Stimulated activated CD8-positive, alpha-beta memory T cell treated with anti-CD3 and anti-CD28 coated beads, Interleukin-4, amount 100 ng/mL, for 4 hours (primary cell): ENCODE data around the gene MRPS15.
"Not testable (repeated sequence)": the region's sequence is repeated elsewhere in the genome, so short reads cannot be mapped to it uniquely, and the experiment has no call there.

Experiments
- DNase-seq, 2 donors: peaks; one replicate each; pipeline ENCODE4 v3.0.0-alpha.2; 2020; ENCODE audit warnings: low read depth in 2 of 2, low spot score in 1 of 2

MRPS15 gene

GRCh38 chr1:36484099-36484498 is 19.9 kb upstream of the MRPS15 start:
- no peak for DNase-seq

GRCh38 chr1:36482724-36483388 is 18.7 kb upstream of the MRPS15 start, which contains the start of gene CSF3R:
CSF3R (minus strand) TSS chr1:36482913; CDS start chr1:36479496, 3,417 bp downstream.
- no peak for DNase-seq

GRCh38 chr1:36481771-36482723 is 17.9 kb upstream of the MRPS15 start:
- no peak for DNase-seq

GRCh38 chr1:36481091-36481490 is 16.9 kb upstream of the MRPS15 start:
- DNase-seq = no peak

DNA sequence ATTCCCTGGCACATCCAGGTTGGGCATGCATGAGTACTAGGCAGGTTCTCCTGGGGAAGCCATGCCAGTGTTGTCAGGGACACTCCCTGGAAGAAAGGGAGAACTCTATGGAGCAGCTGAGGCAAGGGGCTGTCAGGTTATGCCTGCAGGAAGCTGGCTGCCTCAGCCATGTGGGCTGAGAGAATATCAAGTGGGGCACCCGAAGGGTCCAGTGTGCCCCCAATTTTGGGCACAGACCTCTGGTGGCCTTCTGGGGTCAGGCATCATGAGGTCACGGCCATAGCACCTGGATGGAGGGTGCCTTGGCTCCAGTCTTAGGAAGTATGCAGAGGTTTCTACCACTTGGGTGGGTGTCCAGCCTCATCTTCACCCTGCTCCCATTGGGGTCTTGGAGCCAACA is 16.0 kb upstream of the MRPS15 start:
- DNase-seq = no peak

GRCh38 chr1:36479505-36480051 is 15.4 kb upstream of the MRPS15 start:
- no peak for DNase-seq

DNA sequence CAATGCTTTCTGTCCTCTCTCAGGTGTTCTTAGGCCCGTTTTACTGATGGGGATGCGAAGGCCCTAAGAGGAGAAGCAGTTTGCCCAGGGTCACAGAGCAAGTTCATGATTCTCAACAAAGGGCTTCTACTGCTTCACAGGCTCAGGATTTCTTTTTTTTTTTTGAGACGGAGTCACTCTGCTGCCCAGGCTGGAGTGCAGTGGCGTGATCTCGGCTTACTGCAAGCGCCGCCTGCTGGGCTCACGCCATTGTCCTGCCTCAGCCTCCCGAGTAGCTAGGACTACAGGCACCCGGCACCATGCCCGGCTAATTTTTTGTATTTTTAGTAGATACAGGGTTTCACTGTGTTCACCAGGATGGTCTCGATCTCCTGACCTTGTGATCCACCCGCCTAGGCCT is 13.4 kb upstream of the MRPS15 start:
- DNase-seq = not testable (repeated sequence)

- no peak for DNase-seq
Measured at GRCh38 chr1:36476945-36477344, 12.8 kb upstream of the MRPS15 start.

GRCh38 chr1:36475910-36476604 is 11.9 kb upstream of the MRPS15 start:
- no peak for DNase-seq

DNA sequence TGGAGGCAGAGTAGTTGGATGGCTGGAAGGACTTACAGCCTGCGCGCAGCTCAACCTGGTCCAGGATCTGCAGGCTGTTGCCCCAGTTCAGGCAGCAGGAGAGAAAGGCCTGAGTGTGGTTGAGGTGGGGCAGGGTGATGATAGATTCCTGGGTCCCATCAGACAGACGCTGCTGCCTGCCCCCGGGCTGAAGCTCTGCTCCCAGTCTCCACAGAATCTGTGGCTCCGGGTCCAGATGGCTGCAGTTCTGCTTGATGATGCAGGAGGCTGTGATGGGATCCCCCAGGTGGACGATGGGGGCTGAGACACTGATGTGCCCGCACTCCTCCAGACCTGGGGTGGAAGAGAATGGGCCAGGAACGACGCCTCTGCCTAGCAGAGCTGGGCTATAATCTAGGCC is 11.2 kb upstream of the MRPS15 start:
- DNase-seq = no peak

DNA sequence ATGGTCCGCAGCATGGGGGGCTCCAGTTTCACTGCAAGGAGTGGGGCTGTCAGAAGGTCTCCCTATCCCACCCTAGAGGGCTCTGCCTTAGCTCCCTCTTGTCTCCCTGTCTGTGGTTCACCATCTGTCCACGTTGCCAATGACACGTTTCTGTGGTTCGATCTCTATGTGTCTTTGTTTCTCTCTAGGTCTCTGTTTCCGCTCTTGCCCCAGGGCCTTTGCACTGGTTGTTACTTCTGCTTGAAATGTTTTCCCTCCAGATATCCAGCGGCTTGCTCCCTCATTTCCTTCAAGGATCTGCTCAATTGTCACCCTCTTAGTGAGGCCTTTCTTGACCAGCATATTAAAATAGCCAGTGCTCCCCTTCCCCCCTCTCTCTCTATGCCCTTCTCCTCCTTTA is 8.5 kb upstream of the MRPS15 start:
- DNase-seq = no peak

DNA sequence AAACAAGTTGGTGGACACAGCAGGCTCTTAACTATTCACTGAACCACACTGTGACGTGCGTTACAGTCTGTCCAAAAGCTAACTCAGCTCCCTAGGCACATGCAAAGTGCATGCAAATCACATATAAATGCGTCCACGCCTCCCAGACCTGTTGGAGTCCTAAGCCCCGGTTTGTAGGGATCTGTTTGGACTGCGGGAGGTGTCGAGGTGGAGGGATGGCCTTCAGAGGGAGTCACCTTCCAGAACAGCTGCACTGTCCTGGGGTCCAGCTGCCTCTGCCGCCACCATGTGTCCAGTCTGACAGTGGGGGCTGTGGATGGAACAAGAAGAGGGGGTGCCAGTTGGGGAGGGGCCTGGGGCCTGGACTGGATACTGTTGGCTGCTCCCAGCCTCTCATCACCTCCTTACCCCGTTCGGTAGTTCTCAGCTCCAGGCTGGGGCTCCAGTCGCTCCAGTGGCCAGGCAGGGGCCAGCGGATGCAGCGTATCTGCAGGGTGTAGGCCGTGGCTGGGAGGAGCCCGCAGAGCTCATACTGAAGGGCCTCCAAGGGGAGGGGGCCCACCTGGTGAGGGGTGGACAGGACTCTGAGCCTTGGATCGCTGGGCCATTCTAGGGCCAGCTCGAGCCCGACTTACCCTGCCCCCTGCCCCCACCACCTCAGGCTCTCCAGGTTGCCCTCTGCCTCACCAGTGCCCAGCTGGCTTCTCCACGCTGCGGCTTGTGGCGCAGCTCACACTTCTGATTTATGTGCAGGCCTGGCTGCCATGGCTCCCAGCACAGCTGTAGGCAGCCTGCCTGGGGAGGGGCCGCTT is 7.9 kb upstream of the MRPS15 start:
- no peak for DNase-seq

DNA sequence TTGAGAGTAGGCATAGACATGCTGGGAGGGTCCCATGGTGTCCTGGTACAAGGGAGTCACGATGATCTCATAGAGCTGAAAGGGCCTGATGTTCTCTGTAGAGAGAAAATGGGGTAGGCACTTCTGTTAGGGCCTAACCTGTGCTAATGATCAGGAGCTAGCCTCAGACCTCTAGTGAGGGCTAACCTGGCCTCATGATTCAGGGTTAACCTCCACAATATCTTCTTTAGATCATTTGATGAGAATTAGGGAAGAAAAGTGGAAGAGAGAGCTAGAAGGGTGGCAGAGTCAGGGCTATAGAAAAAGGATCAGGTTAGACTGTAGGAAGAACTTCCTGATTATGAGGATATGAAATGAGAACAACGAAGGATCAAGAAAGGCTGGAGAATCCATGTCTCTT is 5.0 kb upstream of the MRPS15 start:
- DNase-seq = no peak

DNA sequence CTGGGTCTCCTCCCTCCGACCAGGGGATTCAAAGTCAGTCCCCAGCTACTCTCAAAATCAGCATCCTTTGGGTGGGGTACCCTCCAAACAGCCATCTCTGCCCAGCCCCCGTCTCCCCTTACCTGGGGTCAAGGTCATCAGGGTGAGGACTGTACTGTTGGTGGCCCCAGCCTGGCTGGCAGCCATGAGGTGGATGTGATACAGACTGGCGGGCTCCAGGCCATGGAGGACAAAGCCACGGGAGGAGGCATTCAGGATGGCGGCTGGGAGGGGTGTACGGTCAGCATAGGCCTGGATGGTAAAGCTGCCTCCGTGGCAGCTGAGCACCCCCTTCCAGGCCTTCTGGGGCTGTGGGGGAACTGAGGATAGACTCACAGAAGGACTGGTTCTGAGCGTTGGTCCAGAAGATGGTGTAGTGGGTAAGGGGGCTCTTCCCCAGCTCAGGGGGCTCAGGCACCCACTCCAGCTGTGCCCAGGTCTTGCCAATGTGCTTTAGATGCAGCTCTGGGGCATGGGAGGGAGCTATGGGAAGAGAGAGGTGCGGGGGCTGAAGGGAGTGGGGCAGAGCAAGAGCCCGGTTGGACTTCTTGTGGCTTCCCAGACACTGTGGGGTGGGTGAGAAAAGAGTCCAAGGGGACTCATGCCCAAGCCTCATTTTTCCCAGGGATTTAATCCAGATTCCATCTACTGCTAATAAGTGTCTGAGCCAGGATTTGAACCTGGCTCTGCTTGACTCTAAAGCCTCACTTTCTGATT is 3.7 kb upstream of the MRPS15 start:
- DNase-seq = no peak

GRCh38 chr1:36467027-36467410 is 2.8 kb upstream of the MRPS15 start:
- no peak for DNase-seq

GRCh38 chr1:36466370-36467026 is 2.3 kb upstream of the MRPS15 start:
- no peak for DNase-seq

DNA sequence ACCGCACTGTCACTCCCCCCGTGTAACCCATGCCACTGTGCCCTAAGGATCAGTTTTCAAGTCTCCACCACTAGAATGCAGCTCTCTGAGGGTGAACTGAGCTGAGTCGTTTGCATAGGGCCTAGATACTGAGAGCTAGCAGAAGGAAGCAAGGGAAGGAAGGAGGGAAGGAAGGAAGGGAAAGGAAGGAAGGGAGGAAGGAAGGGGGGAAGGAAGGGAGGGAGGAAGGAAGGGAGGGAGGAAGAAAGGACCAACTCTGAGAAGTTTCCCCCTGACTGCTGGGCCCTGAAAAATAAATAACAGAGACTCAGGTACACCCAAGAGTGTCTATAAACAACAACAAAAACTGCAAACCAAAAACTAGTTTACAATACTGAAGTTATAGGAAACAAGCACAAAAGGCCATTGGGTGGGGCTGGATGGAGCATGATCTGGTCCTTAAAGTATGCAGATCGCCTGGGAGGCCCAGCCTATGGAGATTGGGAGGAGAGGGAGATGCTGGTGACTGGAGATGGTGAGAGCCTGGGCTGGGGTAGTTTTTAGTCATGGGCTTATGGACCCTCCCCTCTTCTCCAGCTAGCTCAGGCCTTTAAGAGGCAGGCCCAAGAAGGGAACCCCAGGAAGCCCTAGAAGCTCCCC is 1.7 kb upstream of the MRPS15 start:
- DNase-seq = no peak

DNA sequence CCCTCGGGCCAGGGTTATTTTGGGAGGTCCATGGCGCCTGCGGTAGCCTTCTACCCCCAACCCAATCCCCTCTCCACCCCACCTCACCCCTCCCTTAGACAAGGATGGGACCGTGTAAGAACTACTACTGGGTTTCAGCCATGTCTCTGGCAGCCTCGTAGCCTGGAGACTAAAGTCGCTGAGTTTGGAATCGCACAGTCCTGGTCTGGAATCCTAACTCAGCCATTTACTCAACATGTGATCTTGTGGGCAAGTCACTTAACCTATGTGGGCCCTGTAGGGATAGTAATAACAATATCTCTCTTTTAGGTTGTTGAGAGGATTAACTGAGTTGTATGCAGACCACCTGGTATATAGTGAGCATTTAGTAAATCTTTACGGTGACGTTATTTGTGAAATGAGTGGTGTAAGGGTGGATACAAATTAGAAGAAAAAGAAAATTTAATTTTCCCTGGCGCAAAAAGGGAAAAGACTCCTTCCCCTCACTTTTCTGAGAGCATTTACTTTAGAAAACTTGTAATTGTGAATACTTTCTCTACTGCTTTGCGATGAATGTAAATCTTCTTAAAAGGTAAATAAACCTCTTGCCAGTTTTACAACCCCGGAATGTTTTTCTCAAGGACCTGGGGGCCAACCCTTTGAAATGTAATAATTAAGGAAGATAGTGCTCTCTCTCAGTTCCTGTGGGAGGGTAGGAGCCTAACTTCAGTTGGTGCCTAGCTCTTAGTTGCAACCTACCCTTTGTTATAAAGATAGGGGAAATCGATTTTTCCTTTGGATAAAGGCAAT is 615 bp upstream of the MRPS15 start:
- DNase-seq = no peak
